HepG2 (cell line): ENCODE data around the gene AQP11. TPM values are rescaled to one million over a fixed set of nuclear protein-coding genes. Genes with fewer than 3 reads are reported as not detected.

Source experiments
- BCL6 ChIP-seq: IDR thresholded peaks from 2 replicates; pipeline ENCODE4 v1.6.1; 2016; ENCODE audit warnings: missing genetic modification reagents, missing compliant biosample characterization
- CBX1 ChIP-seq: IDR thresholded peaks from one replicate; pipeline ENCODE4 v1.6.1; 2016; ENCODE audit warnings: antibody characterized with exemption, low read depth
- DMAP1 ChIP-seq: IDR thresholded peaks from 2 replicates; pipeline ENCODE4 v1.6.1; 2016
- GFI1 ChIP-seq: sonication (generic); formaldehyde crosslinking; IDR thresholded peaks from 2 replicates; pipeline ENCODE4 v1.5.0; 2020; ENCODE audit warnings: missing genetic modification reagents, mild to moderate bottlenecking, borderline replicate concordance
- HES4 ChIP-seq: sonication (generic); formaldehyde crosslinking; IDR thresholded peaks from 2 replicates; pipeline ENCODE4 v1.9.0; 2021; ENCODE audit warnings: mild to moderate bottlenecking, missing genetic modification reagents, borderline replicate concordance
- KLF9 ChIP-seq: IDR thresholded peaks from 2 replicates; pipeline ENCODE4 v1.6.1; 2016; ENCODE audit warnings: low read depth
- MIER2 ChIP-seq: IDR thresholded peaks from 2 replicates; pipeline ENCODE4 v1.6.1; 2016; ENCODE audit warnings: missing biosample characterization, missing genetic modification reagents
- MTA3 ChIP-seq: sonication (generic); formaldehyde crosslinking; IDR thresholded peaks from 2 replicates; pipeline ENCODE4 v1.4.0; 2020; ENCODE audit warnings: missing genetic modification reagents
- NCOA5 ChIP-seq: sonication (generic); formaldehyde crosslinking; IDR thresholded peaks from 2 replicates; pipeline ENCODE4 v1.4.0; 2020; ENCODE audit warnings: missing genetic modification reagents
- RELA ChIP-seq: sonication (generic); formaldehyde crosslinking; IDR thresholded peaks from 2 replicates; pipeline ENCODE4 v1.4.0; 2020; ENCODE audit warnings: missing genetic modification reagents
- SETDB1 ChIP-seq: sonication (generic); formaldehyde crosslinking; IDR thresholded peaks from 2 replicates; pipeline ENCODE4 v1.5.1; 2020; ENCODE audit warnings: missing genetic modification reagents, mild to moderate bottlenecking, borderline replicate concordance
- SIX4 ChIP-seq: sonication (generic); formaldehyde crosslinking; IDR thresholded peaks from 2 replicates; pipeline ENCODE4 v1.4.0; 2020; ENCODE audit warnings: missing genetic modification reagents
- YY1 ChIP-seq: IDR thresholded peaks from 2 replicates; pipeline ENCODE4 v1.6.1; 2011; ENCODE audit warnings: low read length, low read depth, moderate library complexity, mild to moderate bottlenecking; ENCODE audit not compliant: insufficient read depth, insufficient replicate concordance
- ZBTB7B ChIP-seq: sonication (generic); formaldehyde crosslinking; IDR thresholded peaks from 2 replicates; pipeline ENCODE4 v1.4.0; 2020; ENCODE audit warnings: missing genetic modification reagents
- ZNF224 ChIP-seq: sonication (generic); formaldehyde crosslinking; IDR thresholded peaks from 2 replicates; pipeline ENCODE4 v1.5.0; 2020; ENCODE audit warnings: mild to moderate bottlenecking, missing genetic modification reagents
- ZNF264 ChIP-seq: sonication (generic); formaldehyde crosslinking; IDR thresholded peaks from 2 replicates; pipeline ENCODE4 v1.4.0; 2020; ENCODE audit warnings: missing genetic modification reagents
- polyA plus RNA-seq, 8 experiments: library from polyadenylated mRNA; depleted of rRNA in 3 of 8; stranded (reverse) in 7 of 8; unstranded in 1 of 8; fragments of >200 nt; fragmentation: Illumina TruSeq in 4 of 8; extraction: Trizol in 4 of 8; gene quantifications; 2 replicates each; pipeline versions ENCODE4 v1.2.1 to v1.2.3, GENCODE V29; 2011 to 2016; ENCODE audit warnings: low read depth in 4 of 8, missing spikeins in 1 of 8, mixed read lengths in 1 of 8; ENCODE audit not compliant: insufficient read depth in 1 of 8
- total RNA-seq, 5 experiments: library from RNA; depleted of rRNA; stranded (reverse); fragments of >200 nt; fragmentation: Illumina TruSeq; extraction: Trizol; gene quantifications; 2 replicates each; pipeline ENCODE4 v1.2.3, GENCODE V29; 2016; ENCODE audit warnings: low read depth in 1 of 5
- TF ChIP-seq, protein P1 (sequence below): sonication (generic); formaldehyde crosslinking; IDR thresholded peaks from 2 replicates; pipeline ENCODE4 v1.5.1; 2020; ENCODE audit warnings: mild to moderate bottlenecking, missing genetic modification reagents
- TF ChIP-seq, protein P2 (sequence below): sonication (generic); formaldehyde crosslinking; IDR thresholded peaks from 2 replicates; pipeline ENCODE4 v1.5.1; 2020; ENCODE audit warnings: missing genetic modification reagents, mild to moderate bottlenecking, borderline replicate concordance
- TF ChIP-seq, protein P3 (sequence below): sonication (generic); formaldehyde crosslinking; IDR thresholded peaks from 2 replicates; pipeline ENCODE4 v1.4.0; 2020; ENCODE audit warnings: mild to moderate bottlenecking, missing genetic modification reagents, borderline replicate concordance
- TF ChIP-seq, protein P4 (sequence below): sonication (generic); formaldehyde crosslinking; IDR thresholded peaks from 2 replicates; pipeline ENCODE4 v1.5.1; 2020; ENCODE audit warnings: mild to moderate bottlenecking, missing genetic modification reagents, borderline replicate concordance

Gene AQP11
- total and polyA plus RNA-seq, 2 of the 13 experiments (the other 11 are each of a cell fraction or from before 2014, with no cell fraction given) = 10.4 to 15.3 TPM

DNA sequence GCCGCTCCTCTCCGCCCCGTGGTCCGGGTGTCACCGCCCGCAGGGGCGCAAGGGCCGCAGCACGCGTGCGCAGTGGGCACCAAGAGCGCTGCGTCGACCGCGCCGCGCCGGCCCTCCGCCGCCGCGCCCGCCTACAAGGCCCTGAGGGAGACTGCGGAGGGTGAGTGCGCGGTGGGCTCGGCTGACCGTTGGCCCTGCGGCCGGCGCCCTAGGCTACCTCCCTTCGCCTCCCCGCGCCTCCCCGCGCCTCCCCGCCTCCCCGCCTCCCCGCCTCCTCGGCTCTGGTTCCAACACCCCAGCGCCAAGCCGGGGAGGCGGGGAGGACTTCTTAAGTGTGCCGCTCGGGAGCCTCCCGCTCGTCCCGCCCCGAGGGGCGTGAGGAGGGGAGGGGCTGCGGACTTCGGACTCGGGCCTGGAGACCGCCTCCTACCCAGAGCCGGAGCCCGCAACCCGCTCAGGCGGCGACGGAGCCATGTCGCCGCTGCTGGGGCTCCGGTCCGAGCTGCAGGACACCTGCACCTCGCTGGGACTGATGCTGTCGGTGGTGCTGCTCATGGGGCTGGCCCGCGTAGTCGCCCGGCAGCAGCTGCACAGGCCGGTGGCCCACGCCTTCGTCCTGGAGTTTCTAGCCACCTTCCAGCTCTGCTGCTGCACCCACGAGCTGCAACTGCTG, at the start of gene AQP11 (continued):
- TF ChIP-seq MTA3 (CRISPR knock-in tag) (no peak), DMAP1 (CRISPR knock-in tag) (peak; percentile 74), ZBTB7B (peak; percentile 55; the same call in 1 of the 2 replicates), ZNF264 (no peak; the same call in 1 of the 2 replicates), BCL6 (CRISPR knock-in tag) (peak; percentile 52; the same call in 1 of the 2 replicates), NCOA5 (no peak), HES4 (CRISPR knock-in tag) (peak; percentile 91; the same call in 1 of the 2 replicates), KLF9 (CRISPR knock-in tag) (no peak), ZNF224 (CRISPR knock-in tag) (peak; percentile 87), YY1 (peak; percentile 63), SIX4 (no peak), GFI1 (CRISPR knock-in tag) (no peak; the same call in 1 of the 2 replicates), SETDB1 (CRISPR knock-in tag) (no peak), CBX1 (no peak), RELA (CRISPR knock-in tag) (no peak), MIER2 (CRISPR knock-in tag) (no peak)
- TF ChIP-seq, protein P1, sequence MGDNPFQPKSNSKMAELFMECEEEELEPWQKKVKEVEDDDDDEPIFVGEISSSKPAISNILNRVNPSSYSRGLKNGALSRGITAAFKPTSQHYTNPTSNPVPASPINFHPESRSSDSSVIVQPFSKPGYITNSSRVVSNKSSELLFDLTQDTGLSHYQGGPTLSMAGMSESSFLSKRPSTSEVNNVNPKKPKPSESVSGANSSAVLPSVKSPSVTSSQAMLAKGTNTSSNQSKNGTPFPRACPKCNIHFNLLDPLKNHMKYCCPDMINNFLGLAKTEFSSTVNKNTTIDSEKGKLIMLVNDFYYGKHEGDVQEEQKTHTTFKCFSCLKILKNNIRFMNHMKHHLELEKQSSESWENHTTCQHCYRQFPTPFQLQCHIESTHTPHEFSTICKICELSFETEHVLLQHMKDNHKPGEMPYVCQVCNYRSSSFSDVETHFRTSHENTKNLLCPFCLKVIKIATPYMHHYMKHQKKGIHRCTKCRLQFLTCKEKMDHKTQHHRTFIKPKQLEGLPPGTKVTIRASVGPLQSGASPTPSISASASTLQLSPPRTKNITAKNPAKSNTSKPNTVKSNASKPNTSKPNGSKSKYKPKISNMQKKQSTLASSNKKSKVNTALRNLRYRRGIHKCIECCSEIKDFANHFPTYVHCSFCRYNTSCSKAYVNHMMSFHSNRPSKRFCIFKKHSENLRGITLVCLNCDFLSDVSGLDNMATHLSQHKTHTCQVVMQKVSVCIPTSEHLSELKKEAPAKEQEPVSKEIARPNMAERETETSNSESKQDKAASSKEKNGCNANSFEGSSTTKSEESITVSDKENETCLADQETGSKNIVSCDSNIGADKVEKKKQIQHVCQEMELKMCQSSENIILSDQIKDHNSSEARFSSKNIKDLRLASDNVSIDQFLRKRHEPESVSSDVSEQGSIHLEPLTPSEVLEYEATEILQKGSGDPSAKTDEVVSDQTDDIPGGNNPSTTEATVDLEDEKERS (CRISPR knock-in tag) = no peak
- TF ChIP-seq, protein P2, sequence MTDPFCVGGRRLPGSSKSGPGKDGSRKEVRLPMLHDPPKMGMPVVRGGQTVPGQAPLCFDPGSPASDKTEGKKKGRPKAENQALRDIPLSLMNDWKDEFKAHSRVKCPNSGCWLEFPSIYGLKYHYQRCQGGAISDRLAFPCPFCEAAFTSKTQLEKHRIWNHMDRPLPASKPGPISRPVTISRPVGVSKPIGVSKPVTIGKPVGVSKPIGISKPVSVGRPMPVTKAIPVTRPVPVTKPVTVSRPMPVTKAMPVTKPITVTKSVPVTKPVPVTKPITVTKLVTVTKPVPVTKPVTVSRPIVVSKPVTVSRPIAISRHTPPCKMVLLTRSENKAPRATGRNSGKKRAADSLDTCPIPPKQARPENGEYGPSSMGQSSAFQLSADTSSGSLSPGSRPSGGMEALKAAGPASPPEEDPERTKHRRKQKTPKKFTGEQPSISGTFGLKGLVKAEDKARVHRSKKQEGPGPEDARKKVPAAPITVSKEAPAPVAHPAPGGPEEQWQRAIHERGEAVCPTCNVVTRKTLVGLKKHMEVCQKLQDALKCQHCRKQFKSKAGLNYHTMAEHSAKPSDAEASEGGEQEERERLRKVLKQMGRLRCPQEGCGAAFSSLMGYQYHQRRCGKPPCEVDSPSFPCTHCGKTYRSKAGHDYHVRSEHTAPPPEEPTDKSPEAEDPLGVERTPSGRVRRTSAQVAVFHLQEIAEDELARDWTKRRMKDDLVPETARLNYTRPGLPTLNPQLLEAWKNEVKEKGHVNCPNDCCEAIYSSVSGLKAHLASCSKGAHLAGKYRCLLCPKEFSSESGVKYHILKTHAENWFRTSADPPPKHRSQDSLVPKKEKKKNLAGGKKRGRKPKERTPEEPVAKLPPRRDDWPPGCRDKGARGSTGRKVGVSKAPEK = no peak
- TF ChIP-seq, protein P3, sequence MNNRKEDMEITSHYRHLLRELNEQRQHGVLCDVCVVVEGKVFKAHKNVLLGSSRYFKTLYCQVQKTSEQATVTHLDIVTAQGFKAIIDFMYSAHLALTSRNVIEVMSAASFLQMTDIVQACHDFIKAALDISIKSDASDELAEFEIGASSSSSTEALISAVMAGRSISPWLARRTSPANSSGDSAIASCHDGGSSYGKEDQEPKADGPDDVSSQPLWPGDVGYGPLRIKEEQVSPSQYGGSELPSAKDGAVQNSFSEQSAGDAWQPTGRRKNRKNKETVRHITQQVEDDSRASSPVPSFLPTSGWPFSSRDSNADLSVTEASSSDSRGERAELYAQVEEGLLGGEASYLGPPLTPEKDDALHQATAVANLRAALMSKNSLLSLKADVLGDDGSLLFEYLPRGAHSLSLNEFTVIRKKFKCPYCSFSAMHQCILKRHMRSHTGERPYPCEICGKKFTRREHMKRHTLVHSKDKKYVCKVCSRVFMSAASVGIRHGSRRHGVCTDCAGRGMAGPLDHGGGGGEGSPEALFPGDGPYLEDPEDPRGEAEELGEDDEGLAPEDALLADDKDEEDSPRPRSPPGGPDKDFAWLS (CRISPR knock-in tag) = 0 out of 2 replicates have a peak, but pooled peaks have one; percentile 24
- TF ChIP-seq, protein P4, sequence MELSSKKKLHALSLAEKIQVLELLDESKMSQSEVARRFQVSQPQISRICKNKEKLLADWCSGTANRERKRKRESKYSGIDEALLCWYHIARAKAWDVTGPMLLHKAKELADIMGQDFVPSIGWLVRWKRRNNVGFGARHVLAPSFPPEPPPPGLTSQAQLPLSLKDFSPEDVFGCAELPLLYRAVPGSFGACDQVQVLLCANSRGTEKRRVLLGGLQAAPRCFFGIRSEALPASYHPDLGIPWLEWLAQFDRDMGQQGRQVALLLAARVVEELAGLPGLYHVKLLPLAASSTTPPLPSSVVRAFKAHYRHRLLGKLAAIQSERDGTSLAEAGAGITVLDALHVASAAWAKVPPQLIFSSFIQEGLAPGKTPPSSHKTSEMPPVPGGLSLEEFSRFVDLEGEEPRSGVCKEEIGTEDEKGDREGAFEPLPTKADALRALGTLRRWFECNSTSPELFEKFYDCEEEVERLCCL = no peak
